Activated CD4-positive, CD25-positive, alpha-beta regulatory T cell treated with anti-CD3 and anti-CD28 coated beads, Interleukin-2, amount 50 U/mL, for 16 hours (primary cell): Measurements from ENCODE around the gene CAPN5.

Source experiments
- DNase-seq: peaks from one replicate; pipeline ENCODE4 v3.0.0-alpha.2; 2020; ENCODE audit warnings: low read depth, low spot score

The CAPN5 gene

GRCh38 chr11:77082838-77083565 is 16.2 kb downstream of the CAPN5 start:
- no peak for DNase-seq

- DNase-seq = no peak
Measured at GRCh38 chr11:77083566-77084245, 16.9 kb downstream of the CAPN5 start.

GRCh38 chr11:77084581-77085191 is 17.9 kb downstream of the CAPN5 start:
- DNase-seq = no peak

DNA sequence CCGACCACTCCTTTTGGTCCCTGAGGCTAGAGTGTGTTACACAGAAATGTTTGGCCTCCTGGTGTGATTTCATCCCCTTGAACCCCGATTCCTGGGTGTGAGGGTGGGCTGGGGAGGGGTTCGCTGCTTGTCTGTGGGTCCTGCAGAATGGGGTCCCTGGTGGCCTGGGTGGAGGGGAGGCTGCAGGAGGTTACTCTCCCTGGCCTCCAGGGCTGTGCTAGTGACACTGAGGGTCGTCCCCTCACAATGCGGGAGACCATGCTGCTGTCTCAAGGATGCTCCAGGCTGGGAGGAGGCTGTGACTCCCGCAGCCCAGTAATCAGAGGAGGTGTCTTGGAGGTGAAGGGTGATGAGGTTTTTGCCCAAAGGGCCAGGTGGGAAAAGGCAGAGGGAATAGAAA is 18.9 kb downstream of the CAPN5 start:
- DNase-seq = no peak

DNA sequence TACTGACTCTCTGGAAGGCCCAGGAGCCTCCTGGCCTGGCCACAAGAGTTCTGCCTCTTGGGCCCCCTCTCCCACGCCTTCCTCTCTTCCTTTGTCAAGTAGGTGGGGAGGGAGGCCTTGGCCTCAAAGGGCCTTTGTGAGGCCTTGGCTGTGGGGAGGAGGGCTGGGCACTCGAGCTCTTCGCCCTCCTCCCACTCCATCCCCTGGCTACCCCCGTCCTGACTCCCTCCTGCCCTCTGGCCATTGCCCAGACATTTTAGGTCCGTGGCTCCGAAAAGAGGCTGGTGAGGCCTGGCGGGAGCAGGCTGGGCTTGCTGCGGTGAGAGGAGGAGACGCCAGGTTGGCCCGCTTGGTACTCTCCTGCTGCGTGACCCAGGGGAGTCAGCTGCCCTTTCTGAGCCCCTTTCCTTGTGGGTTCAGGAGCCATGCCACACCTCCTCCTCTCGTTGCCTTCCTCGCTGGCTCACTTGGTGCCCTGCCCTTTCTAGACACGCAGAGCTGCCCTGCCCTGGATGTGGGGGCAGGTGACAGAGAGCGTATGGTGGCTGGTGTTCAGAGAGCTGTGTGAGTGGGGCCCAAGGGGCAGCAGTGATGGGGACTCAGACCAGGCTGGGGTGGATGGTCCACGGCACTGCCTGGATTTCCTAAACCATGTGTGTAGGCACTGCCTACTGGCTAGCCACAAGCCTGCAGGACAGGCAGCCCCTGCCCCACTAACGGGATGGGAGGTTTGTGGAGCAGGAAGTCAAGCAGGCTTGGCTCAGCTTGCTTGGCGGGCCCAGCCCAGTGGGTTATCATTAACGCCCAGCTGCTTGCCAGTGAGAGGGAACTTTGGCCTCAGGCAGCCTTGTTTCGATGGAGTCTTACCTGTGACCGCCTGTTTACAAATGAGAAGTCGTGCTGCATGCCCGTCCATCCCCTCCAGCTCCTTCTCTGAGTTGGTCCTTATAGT is 20.0 kb downstream of the CAPN5 start:
- DNase-seq = no peak

- DNase-seq = no peak
Measured at GRCh38 chr11:77087723-77088225, 21.0 kb downstream of the CAPN5 start.

DNA sequence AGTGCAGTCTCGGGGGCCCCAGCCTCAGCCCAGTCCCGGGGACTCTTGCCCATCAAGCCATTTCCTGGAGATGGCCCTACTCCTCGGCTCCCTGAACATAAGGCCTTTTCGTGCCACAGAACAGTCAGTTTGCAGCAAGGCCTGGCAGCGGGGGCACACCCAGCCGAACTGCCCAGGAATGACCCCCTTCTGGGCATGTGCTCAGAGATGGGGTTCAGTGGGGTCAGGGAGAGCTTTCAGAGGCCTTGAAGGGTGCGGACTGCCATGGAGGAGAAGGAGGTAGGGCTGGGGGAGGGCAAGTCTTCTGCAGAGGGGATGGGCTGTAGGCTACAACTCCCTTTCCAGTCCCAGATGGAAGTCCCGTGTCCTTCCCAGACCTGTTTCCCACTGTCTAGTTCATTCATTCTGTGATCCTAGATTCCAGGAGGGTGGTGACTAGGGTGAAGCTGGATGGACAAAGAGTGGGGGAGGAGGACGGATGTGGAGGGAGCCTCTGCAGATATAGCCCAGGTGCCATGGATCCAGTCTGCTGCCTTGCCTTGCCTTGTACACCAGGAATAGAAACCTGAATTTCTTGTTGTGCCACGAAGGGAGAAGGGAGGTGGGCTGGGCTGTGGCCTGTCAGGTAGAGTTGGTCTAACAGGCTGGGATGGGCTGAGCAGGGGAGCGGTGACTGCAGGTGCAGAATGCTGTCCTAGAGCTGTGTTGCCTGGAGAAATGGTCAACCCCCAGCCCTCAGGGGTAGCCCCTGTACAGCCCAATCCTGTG is 21.6 kb downstream of the CAPN5 start:
- DNase-seq = no peak

DNA sequence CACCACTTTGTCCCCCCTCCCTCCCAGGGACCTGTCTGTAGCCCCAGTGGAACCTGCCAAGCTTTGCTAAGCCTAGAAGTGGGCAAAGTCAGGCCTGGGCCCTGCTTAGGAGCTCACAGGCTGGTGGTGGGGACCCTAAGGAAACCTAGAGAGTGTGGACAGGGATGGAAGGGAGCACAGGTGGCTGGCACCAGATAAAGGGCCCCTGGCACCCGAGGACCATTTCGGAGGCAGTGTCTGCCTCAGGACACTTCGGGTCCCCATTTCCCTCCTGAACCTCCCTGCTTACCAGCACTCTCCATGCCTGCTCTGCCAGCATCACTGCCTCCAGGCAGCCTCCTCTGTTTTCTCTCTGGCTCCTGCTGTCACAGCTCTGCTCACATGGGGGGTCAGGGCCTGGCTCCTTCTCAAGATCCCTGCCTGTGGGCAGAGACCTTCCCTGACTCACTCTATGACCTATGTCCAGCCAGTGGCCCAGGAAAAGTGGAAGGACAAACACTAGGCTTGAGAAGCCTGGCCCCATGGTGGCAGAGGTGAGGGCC is 22.3 kb downstream of the CAPN5 start:
- no peak for DNase-seq

DNA sequence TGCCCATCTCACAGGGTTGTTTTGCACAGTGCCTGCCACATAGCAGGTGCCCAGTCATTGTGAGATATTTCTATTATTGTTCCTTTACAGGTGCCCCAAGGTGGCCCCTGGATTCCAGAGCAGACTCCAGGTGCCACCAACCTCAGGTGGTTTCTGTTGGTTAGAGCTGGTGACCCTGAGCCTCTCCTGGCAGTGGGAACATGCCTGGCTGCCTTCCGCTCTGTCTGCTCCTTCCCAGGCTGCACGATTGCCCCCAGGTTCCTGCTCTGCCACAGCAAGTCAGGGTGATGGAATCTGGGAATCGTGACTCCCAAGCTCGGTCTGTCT is 23.2 kb downstream of the CAPN5 start:
- no peak for DNase-seq

- DNase-seq = no peak
Measured at GRCh38 chr11:77090373-77091111, 23.8 kb downstream of the CAPN5 start.

DNA sequence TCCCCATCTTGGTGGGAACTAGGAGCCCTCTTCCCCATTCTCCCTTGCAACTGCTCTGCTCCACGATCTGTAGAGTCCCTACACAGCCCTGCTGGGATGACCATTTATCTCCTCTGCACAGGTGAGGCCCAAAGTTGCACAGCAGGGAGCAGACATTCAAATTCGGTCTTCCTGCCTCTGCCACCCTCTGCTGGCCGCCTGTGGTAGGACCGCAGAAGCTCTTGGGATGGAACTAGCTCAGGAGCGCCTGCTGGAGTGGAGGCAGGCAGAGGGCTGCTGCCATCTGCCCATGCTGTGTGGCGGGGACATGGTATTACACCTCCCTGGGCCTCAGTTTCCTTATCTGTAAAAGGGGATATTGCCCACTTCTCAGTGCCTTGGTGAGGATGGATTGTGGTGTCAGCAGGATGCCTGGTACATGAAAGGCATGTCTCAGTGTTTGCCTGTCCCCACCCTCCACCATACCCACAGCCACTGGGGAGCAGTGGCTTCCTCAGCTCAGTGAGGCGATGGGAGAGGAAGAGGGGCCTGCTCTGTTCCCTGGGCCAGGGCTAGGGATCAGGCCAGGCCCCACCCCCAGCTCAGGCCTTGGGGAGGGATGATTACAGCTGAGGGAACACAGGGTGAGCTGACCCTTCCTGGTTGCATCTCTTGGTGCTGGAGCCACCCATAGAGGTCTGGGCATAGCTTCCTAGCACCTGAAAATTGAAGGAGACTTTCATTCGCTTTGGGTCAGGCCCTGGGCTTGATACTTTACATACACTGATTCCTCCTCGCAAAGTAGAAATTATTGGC is 24.6 kb downstream of the CAPN5 start:
- peak; percentile 44 for DNase-seq

DNA sequence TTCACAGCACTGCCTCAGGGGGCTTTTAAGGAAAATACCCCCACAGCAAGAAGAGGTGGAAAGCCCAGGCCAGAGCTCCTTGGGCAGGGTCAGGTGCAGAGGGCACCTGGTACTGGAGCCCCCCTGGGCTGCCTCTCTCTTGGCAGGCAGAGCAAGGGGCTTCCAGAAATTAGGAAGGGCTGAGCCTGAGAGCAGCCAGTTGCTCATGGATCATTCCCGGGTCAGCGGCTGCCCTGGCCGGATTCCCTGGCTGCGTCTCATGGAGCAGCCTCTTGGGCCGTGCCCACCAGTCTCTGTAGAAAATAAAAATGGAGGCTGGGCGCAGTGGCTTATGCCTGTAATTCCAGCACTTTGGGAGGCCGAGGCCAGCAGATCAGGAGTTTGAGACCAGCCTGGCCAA is 25.6 kb downstream of the CAPN5 start:
- no peak for DNase-seq

DNA sequence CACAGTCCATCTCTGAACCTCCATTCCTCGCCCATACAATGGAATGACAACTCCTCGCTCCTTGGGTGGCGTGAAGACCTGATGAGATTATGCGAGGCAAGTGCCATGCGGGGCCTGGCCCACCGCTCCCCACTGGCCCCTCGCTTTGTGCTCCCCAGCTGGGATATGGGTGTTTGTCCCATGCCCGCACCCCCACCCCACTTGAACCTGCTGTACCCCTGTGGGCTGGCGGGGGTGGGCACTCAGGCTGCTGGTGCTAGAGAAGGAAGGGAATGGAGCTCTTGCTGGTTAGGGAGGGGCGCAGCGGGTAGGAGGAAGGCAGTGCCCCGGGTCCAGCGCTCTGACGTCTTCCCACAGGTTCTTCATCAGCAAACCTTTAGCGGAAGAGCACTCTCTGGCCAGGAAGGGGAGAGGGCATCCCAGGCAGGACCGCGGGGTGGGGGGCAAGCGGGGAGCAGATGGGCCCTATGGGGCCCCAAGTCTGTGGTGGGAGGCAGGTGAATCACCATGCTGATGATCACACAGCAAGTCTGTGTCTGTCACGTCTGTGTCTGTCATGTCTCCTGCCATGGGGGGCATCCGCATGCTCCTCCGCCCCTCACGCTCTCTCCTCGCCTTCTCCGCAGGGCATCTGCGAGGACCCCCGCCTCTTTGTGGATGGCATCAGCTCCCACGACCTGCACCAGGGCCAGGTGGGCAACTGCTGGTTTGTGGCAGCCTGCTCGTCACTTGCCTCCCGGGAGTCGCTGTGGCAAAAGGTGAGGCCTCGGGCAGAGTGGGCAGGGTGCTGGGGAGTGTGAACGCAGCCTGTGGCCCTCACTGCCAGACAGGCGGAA is 26.5 kb downstream of the CAPN5 start:
- DNase-seq = no peak

- no peak for DNase-seq
Measured at GRCh38 chr11:77093987-77094840, 27.4 kb downstream of the CAPN5 start.

DNA sequence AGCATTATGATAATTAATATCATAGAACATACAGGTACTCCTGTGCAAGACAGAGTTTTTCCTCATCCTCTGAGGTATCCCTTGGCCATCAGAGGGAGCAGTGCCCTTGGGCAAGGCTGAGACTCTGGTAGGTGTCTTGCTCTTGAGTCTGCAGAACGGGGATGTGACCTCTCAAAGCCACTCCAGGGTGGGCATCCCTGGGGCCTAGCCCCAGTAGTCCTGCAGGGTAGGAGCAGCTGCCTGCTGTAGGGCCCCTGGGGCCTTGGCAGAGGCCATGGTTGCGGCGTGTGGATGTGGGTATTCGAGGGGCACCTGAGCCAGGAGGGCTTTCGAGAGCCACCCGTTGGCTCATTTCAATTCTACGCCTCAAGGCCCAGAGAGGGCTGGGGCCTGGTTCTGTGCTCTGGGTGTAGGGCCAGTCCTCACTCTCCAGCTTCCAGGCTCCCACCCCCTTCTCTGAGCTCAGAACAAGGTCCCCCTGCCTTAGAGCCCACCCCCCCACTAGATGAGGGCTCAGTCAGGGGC is 28.1 kb downstream of the CAPN5 start:
- DNase-seq = no peak

GRCh38 chr11:77095551-77096490 is 29.1 kb downstream of the CAPN5 start:
- DNase-seq = no peak
